Chondrocyte (in vitro differentiated cells): ENCODE results near the gene IP6K2. TPM values are rescaled to one million over a fixed set of nuclear protein-coding genes. Genes with fewer than 3 reads are reported as not detected.

Source experiments
- DNase-seq: peaks from one replicate; pipeline ENCODE4 v3.0.0; 2021; ENCODE audit warnings: mixed read lengths, low spot score
- H3K27ac Mint-ChIP-seq: one replicate; pipeline ENCODE4 v1.8.0; 2021; ENCODE audit warnings: mild to moderate bottlenecking, moderate library complexity, mixed read lengths; ENCODE audit not compliant: unreplicated experiment
- H3K27me3 Mint-ChIP-seq: 2 replicates; pipeline ENCODE4 v1.8.0; 2021; ENCODE audit warnings: low read depth, mixed read lengths
- H3K36me3 Mint-ChIP-seq: 2 replicates; pipeline ENCODE4 v1.8.0; 2021; ENCODE audit warnings: low read depth, mixed read lengths
- H3K4me1 Mint-ChIP-seq: 2 replicates; pipeline ENCODE4 v1.8.0; 2021; ENCODE audit warnings: low read depth, mild to moderate bottlenecking, mixed read lengths
- H3K4me3 Mint-ChIP-seq: one replicate; pipeline ENCODE4 v1.8.0; 2021; ENCODE audit warnings: mild to moderate bottlenecking, moderate library complexity, mixed read lengths; ENCODE audit not compliant: unreplicated experiment
- H3K9me3 Mint-ChIP-seq: 2 replicates; pipeline ENCODE4 v1.8.0; 2021; ENCODE audit warnings: low read depth, mixed read lengths
- total RNA-seq: library from RNA; stranded (reverse); gene quantifications from 3 replicates; pipeline ENCODE4 v1.2.1, GENCODE V29; 2021
- TF ChIP-seq, protein P1 (sequence below): fragments of 200-600 bp; sonication (generic); IDR thresholded peaks from 2 replicates; pipeline ENCODE4 v1.5.0; 2021; ENCODE audit warnings: antibody characterized with exemption, mild to moderate bottlenecking, moderate library complexity

IP6K2 gene
- total RNA-seq, 1 donor from 2014 or later = 68.8 TPM

DNA sequence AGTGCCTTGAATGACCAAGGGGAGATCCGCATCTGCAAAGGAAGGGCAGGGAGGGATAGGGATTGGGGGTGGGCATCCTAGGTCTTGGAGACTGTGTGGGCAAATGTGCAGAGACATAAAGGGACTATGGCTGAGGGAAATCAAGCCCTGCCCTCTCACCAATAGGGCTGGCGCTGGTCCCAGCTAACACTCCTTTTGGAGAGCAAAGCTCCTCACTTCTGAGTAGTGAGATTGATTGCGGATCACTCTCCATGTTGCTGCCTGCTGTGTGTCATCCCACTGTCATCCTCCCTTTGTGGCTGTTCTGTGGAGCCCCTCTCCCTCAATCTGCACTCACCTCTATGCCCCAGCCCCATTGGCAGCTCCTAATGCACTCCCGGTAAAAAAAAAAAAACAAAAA is 52.1 kb downstream of the IP6K2 start:
- H3K27me3 Mint-ChIP-seq = no peaks in the 10 kb centered on the region
- H3K4me3 Mint-ChIP-seq = no peak overlapping the region
- TF ChIP-seq, protein P1, sequence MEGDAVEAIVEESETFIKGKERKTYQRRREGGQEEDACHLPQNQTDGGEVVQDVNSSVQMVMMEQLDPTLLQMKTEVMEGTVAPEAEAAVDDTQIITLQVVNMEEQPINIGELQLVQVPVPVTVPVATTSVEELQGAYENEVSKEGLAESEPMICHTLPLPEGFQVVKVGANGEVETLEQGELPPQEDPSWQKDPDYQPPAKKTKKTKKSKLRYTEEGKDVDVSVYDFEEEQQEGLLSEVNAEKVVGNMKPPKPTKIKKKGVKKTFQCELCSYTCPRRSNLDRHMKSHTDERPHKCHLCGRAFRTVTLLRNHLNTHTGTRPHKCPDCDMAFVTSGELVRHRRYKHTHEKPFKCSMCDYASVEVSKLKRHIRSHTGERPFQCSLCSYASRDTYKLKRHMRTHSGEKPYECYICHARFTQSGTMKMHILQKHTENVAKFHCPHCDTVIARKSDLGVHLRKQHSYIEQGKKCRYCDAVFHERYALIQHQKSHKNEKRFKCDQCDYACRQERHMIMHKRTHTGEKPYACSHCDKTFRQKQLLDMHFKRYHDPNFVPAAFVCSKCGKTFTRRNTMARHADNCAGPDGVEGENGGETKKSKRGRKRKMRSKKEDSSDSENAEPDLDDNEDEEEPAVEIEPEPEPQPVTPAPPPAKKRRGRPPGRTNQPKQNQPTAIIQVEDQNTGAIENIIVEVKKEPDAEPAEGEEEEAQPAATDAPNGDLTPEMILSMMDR = no peak
- no peak for DNase-seq
- no peaks in the 10 kb centered on the region for H3K9me3 Mint-ChIP-seq
- peak overlapping the region; percentile 99 for H3K27ac Mint-ChIP-seq
- no peaks in the 10 kb centered on the region for H3K36me3 Mint-ChIP-seq
- peaks cover 19% of the 10 kb centered on the region for H3K4me1 Mint-ChIP-seq

DNA sequence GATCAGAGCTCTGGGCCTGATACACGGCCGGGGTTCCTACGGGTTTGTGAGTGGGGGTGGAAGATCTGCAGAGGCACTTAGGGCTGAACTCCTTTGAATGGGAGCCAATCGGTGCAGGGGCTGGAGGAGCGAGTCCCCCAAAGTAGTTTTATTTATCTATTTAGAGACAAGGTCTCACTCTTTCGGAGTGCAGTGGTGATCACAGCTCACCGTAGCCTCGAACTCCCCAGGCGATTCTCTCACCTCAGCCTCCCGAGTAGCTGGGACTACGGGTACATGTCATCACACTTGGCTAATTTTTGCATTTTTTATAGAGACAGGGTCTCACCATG is 52.7 kb downstream of the IP6K2 start:
- TF ChIP-seq, protein P1 = peak; percentile 65
- peak overlapping the region; percentile 84 for H3K4me3 Mint-ChIP-seq
- peak overlapping the region; percentile 99 for H3K27ac Mint-ChIP-seq
- no peaks in the 10 kb centered on the region for H3K36me3 Mint-ChIP-seq
- no peak for DNase-seq
- no peaks in the 10 kb centered on the region for H3K9me3 Mint-ChIP-seq
- no peaks in the 10 kb centered on the region for H3K27me3 Mint-ChIP-seq
- peaks cover 19% of the 10 kb centered on the region for H3K4me1 Mint-ChIP-seq

DNA sequence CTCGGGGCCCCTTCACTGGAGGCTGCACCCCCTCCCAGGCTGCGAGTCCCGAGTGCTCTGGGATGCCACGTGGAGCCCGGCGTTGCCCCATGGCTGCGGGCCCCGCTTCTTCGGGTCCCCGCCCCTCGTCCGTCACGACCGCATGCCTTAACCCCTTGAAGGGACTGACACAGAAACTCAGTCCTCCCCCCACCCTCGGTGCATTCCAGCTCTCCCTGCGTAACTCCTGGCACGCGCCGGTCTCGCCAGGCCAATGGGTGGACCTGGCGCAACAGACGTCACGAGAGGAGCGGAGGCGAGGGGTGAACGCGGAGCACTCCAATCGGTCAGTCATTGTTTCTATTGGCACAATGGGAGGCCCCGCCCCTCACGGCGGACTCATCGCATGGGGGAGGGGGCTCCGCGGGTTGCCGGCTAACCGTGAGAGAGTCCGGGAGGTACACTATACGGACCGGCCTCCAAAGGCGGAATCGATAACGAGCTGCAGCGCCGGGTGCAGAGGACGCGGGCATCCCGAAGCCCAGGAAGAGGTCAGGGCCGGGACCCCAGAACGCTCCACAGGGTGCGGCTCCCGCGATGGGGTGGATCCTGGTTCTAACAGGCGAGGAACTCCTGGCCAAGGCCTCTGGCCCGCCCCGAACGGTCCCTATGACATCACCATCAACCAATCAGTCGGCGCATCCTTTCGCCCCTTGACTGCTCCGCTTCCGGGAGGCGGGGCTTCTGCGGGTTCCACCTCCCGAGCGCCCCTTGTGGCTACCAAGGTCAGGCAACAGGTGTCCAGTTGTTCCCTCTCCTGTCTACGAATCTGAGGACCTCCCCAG is 53.3 kb downstream of the IP6K2 start:
- Mint-ChIP-seq H3K36me3 (peaks cover 3% of the 10 kb centered on the region), H3K4me1 (peaks cover 19% of the 10 kb centered on the region), H3K27ac (peak overlapping the region; percentile 99), H3K4me3 (peak overlapping the region; percentile 84), H3K27me3 (no peaks in the 10 kb centered on the region), H3K9me3 (peaks cover 4% of the 10 kb centered on the region)
- peak; percentile 99 for DNase-seq
- TF ChIP-seq, protein P1 = peak; percentile 88

DNA sequence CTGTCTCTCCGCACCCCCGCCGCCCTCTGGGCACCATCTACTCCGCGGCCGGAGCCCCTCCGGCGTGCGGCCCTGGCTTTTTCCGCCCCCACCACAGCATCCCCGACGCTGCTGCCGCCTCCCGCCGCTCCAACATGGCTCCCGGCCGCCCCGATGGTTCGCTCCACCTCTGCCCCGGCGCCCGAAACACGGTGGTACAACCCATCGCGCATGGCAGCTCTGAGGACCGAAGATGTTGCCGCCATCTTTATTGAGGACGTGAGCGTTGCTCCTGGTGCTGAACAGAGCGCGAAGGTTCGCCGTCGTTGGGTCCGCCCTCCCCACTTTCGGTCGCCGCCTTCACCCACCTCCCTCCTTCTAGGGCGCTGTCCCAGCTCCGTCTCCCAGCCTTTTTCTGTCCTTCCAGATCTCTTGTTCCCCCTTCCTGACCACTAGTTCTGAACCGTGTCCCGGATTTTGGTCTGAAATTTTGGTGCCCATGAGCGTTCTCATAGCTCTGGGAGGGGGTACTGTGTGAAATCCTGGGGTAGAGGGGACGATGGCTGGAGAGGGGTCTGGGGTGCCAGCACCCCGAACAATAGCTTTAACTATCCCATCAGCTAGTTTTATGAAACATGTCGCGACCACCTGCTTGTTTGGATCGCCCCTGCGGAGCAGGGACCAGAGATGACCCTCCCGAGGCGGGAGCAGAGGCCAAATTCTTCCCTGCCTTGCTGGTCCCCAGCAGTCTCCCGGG is 54.1 kb downstream of the IP6K2 start, which contains the start of gene CELSR3:
Gene CELSR3 (minus strand): TSS at position 134 of the 736 bp plus-strand sequence. CDS start 252 bp downstream, outside the sequence.
- peak; percentile 97 for DNase-seq
- peak within 1 kb of the TSS; percentile 84 for H3K4me3 Mint-ChIP-seq
- peak within 1 kb of the TSS; percentile 99 for H3K27ac Mint-ChIP-seq
- peaks cover 4% of the 10 kb centered on the region for H3K9me3 Mint-ChIP-seq
- peaks cover 19% of the 10 kb centered on the region for H3K4me1 Mint-ChIP-seq
- TF ChIP-seq, protein P1 = peak; percentile 11
- H3K36me3 Mint-ChIP-seq = peaks cover 3% of the 10 kb centered on the region
- no peaks in the 10 kb centered on the region for H3K27me3 Mint-ChIP-seq

- Mint-ChIP-seq H3K4me1 (peaks cover 19% of the 10 kb centered on the region), H3K27ac (no peak overlapping the region), H3K27me3 (no peaks in the 10 kb centered on the region), H3K9me3 (peaks cover 4% of the 10 kb centered on the region), H3K36me3 (peaks cover 3% of the 10 kb centered on the region), H3K4me3 (peak overlapping the region; percentile 84)
- DNase-seq = no peak
- TF ChIP-seq, protein P1 = no peak
These were observed 54.8 kb downstream of the IP6K2 start for GRCh38 chr3:48662145-48662752.
